Measurements from ENCODE around the gene KCNA3. TPM values are rescaled to one million over a fixed set of nuclear protein-coding genes. Genes with fewer than 3 reads are reported as not detected.

KCNA3 gene
- total RNA-seq, 4 donors from 2014 or later: 0.18 to 0.20 TPM; not detected in 2

- no peak for ATAC-seq
Measured at GRCh38 chr1:110657351-110657750, 17.4 kb downstream of the KCNA3 start.

GRCh38 chr1:110650609-110651008 is 24.1 kb downstream of the KCNA3 start:
- Histone ChIP-seq H3K9me3 (no peaks in the 10 kb centered on the region), H3K4me3 (no peak overlapping the region), H3K27ac (no peak overlapping the region), H3K36me3 (no peaks in the 10 kb centered on the region), H3K4me1 (peaks cover 0 to 9% of the 10 kb centered on the region in 2 donors), H3K27me3 (no peaks in the 10 kb centered on the region)
- intact Hi-C loops (cut with DNase I; ENCODE audit: low total_unique reads) (no loop called here), in situ Hi-C loops (cut with MboI; ENCODE audit: low sequenced_read_pairs in 4 of 4) (no loop called here)
- no peak for ATAC-seq
- TF ChIP-seq POLR2A (IDR thresholded peaks at IDR 0.05): no peak
- no peak for TF ChIP-seq CTCF (IDR thresholded peaks at IDR 0.05 in 4 of 5, conservative IDR thresholded peaks at IDR 0.05 in 1 of 5)
- DNase-seq: no peak

More at GRCh38 chr1:110657351-110657750, 17.4 kb downstream of the KCNA3 start:
- DNase-seq: no peak
- no peaks in the 10 kb centered on the region for H3K9me3 ChIP-seq
- no peaks in the 10 kb centered on the region for H3K36me3 ChIP-seq
- in situ Hi-C loops (cut with MboI; ENCODE audit: low sequenced_read_pairs in 4 of 4): no loop called here
- H3K4me1 ChIP-seq: no peaks in the 10 kb centered on the region
- TF ChIP-seq POLR2A (IDR thresholded peaks at IDR 0.05) (no peak), CTCF (IDR thresholded peaks at IDR 0.05 in 4 of 5, conservative IDR thresholded peaks at IDR 0.05 in 1 of 5) (no peak)
- H3K4me3 ChIP-seq: no peak overlapping the region
- intact Hi-C loops (cut with DNase I; ENCODE audit: low total_unique reads): no loop called here
- H3K27me3 ChIP-seq: no peaks in the 10 kb centered on the region
- H3K27ac ChIP-seq: no peak overlapping the region

- intact Hi-C loops (cut with DNase I; ENCODE audit: low total_unique reads) (no loop called here), in situ Hi-C loops (cut with MboI; ENCODE audit: low sequenced_read_pairs in 4 of 4) (no loop called here)
- no peaks in the 10 kb centered on the region for H3K9me3 ChIP-seq
- no peak for DNase-seq
- H3K4me3 ChIP-seq: no peak overlapping the region
- peaks cover 0 to 9% of the 10 kb centered on the region in 2 donors for H3K4me1 ChIP-seq
- no peak for ATAC-seq
- no peaks in the 10 kb centered on the region for H3K36me3 ChIP-seq
- no peaks in the 10 kb centered on the region for H3K27me3 ChIP-seq
- H3K27ac ChIP-seq: no peak overlapping the region
- TF ChIP-seq POLR2A (IDR thresholded peaks at IDR 0.05): no peak
- no peak for TF ChIP-seq CTCF (IDR thresholded peaks at IDR 0.05 in 4 of 5, conservative IDR thresholded peaks at IDR 0.05 in 1 of 5)
Measured at GRCh38 chr1:110648417-110648816, 26.3 kb downstream of the KCNA3 start.

- Histone ChIP-seq H3K27ac (no peak overlapping the region), H3K27me3 (no peaks in the 10 kb centered on the region), H3K36me3 (no peaks in the 10 kb centered on the region), H3K9me3 (no peaks in the 10 kb centered on the region), H3K4me1 (peaks cover 0 to 9% of the 10 kb centered on the region in 2 donors), H3K4me3 (no peak overlapping the region)
- TF ChIP-seq POLR2A (IDR thresholded peaks at IDR 0.05) (no peak), CTCF (IDR thresholded peaks at IDR 0.05 in 4 of 5, conservative IDR thresholded peaks at IDR 0.05 in 1 of 5) (no peak)
- DNase-seq (no peak), ATAC-seq (peak in 1 of 2 donors; percentile 58)
- intact Hi-C loops (cut with DNase I; ENCODE audit: low total_unique reads) (no loop called here), in situ Hi-C loops (cut with MboI; ENCODE audit: low sequenced_read_pairs in 4 of 4) (no loop called here)
Measured at GRCh38 chr1:110647254-110647891, 27.4 kb downstream of the KCNA3 start.
